K562 (cell line): ENCODE measurements around the gene RPAP2. TPM values are rescaled to one million over a fixed set of nuclear protein-coding genes. Genes with fewer than 3 reads are reported as not detected.

Source experiments
- ATAC-seq: fragments of 200-7000 bp; cut with Tn5 transposase; 3 replicates; pipeline ENCODE4 v1.9.1; 2020; ENCODE audit warnings: moderate library complexity
- BruUV-seq: library from RNA; stranded (reverse); fragments of 400-500 nt; replicated peaks from 2 replicates; lab custom pipeline; 2021; lab: Mats Ljungman, UMichigan
- CTCF ChIA-PET: fragments of 300-600 bp; formaldehyde crosslinking; extraction: SDS; loops from one replicate; lab custom pipeline; 2021; ENCODE audit warnings: low intra/inter-chr PET ratio; lab: Yijun Ruan, JAX
- POLR2A ChIA-PET: fragments of 300-600, 350-650 bp; sonication (Branson Sonifier 250); formaldehyde crosslinking; extraction: SDS; loops from one replicate; lab custom pipeline; 2021; ENCODE audit warnings: antibody characterized with exemption, inconsistent platforms; lab: Yijun Ruan, JAX
- DNase-seq, 4 experiments: peaks; one replicate each; pipeline versions ENCODE4 v3.0.0 to v3.0.0-alpha.2; 2011 to 2018; ENCODE audit warnings: low spot score in 3 of 4, mixed read lengths in 3 of 4; ENCODE audit errors: extremely low read depth in 1 of 4
- FAIRE-seq: peaks from 2 replicates; lab custom pipeline; 2011; peaks lifted over from hg19 to GRCh38; lab: Jason Lieb, UNC
- H2AFZ ChIP-seq: 2 replicates; pipeline ENCODE4 v1.6.0; 2011; ENCODE audit warnings: low read depth, low read length, control low read depth, inconsistent platforms
- H3K27ac ChIP-seq: fragments of 200-600 bp; 3 replicates; pipeline ENCODE4 v1.8.0; 2011; ENCODE audit warnings: low read depth, mild to moderate bottlenecking, control low read depth, inconsistent platforms, low read length, moderate library complexity, mixed read lengths; ENCODE audit errors: extremely low read depth
- H3K27me3 ChIP-seq, 2 experiments: fragments of 300-600 bp in 1 of 2; 2 replicates in 1 of 2; 3 replicates in 1 of 2; pipeline versions ENCODE4 v1.6.0 to v1.8.0; 2011; ENCODE audit warnings: inconsistent platforms in 2 of 2, low read length in 2 of 2, mild to moderate bottlenecking in 1 of 2, mixed read lengths in 1 of 2, moderate library complexity in 1 of 2; ENCODE audit not compliant: control insufficient read depth in 2 of 2, insufficient read depth in 2 of 2
- H3K36me3 ChIP-seq: fragments of 300-600 bp; 3 replicates; pipeline ENCODE4 v1.8.0; 2011; ENCODE audit warnings: mild to moderate bottlenecking, low read length, inconsistent platforms; ENCODE audit not compliant: control insufficient read depth, insufficient read depth
- H3K4me1 ChIP-seq, 2 experiments: fragments of 200-600 bp in 1 of 2; replicated peaks in 1 of 2; 2 replicates in 1 of 2; 3 replicates in 1 of 2; pipeline versions ENCODE4 v1.5.1 to v1.8.0; 2011; ENCODE audit warnings: inconsistent platforms in 2 of 2, low read length in 2 of 2, mild to moderate bottlenecking in 1 of 2, mixed read lengths in 1 of 2, moderate library complexity in 1 of 2; ENCODE audit not compliant: control insufficient read depth in 2 of 2, insufficient read depth in 2 of 2
- H3K4me2 ChIP-seq: 2 replicates; pipeline ENCODE4 v1.6.1; 2011; ENCODE audit warnings: low read length, control low read depth, inconsistent platforms, mixed read lengths; ENCODE audit not compliant: insufficient read depth
- H3K4me3 ChIP-seq: fragments of 200-600 bp; sonication (generic), shearing (Covaris generic); 2 replicates; pipeline ENCODE4 v1.5.1; 2016; ENCODE audit warnings: control low read depth, inconsistent platforms
- H3K79me2 ChIP-seq: fragments of 200-600 bp; 3 replicates; pipeline ENCODE4 v1.8.0; 2011; ENCODE audit warnings: low read length, inconsistent platforms; ENCODE audit not compliant: control insufficient read depth, insufficient read depth
- H3K9ac ChIP-seq, 2 experiments: 2 replicates each; pipeline versions ENCODE4 v1.6.0 to v1.6.1; 2011; ENCODE audit warnings: low read depth in 2 of 2, low read length in 2 of 2, control low read depth in 1 of 2, inconsistent platforms in 1 of 2, mild to moderate bottlenecking in 1 of 2, mixed read lengths in 1 of 2; ENCODE audit not compliant: insufficient read depth in 1 of 2
- H3K9me1 ChIP-seq: one replicate; pipeline ENCODE4 v1.6.0; 2011; ENCODE audit warnings: inconsistent platforms, mild to moderate bottlenecking, low read length, moderate library complexity; ENCODE audit not compliant: control insufficient read depth, insufficient read depth
- H3K9me3 ChIP-seq: replicated peaks from 2 replicates; pipeline ENCODE4 v1.5.1; 2011; ENCODE audit warnings: low read depth, low read length, inconsistent platforms; ENCODE audit not compliant: control insufficient read depth, insufficient read depth
- H4K20me1 ChIP-seq: replicated peaks from 2 replicates; pipeline ENCODE4 v1.6.1; 2011; ENCODE audit warnings: low read length, inconsistent platforms, mixed read lengths; ENCODE audit not compliant: control insufficient read depth, insufficient read depth
- ETV5 ChIP-seq: sonication (generic); formaldehyde crosslinking; IDR thresholded peaks from 2 replicates; pipeline ENCODE4 v1.4.0; 2020; ENCODE audit warnings: low read depth, mild to moderate bottlenecking, missing genetic modification reagents
- HNRNPK ChIP-seq: fragments of 200-400 bp; formaldehyde crosslinking; IDR thresholded peaks from one replicate; pipeline ENCODE4 v1.6.1; 2018; ENCODE audit warnings: mild to moderate bottlenecking, low read depth, low read length; ENCODE audit not compliant: poor library complexity, severe bottlenecking
- IRF2 ChIP-seq: sonication (generic); formaldehyde crosslinking; IDR thresholded peaks from 2 replicates; pipeline ENCODE4 v1.8.1; 2022; ENCODE audit warnings: mild to moderate bottlenecking, missing genetic modification reagents
- PPARD ChIP-seq: fragments of 250-450 bp; sonication (Bioruptor Pico); IDR thresholded peaks from 2 replicates; pipeline ENCODE4 v1.8.0; 2022; ENCODE audit warnings: inconsistent platforms, mild to moderate bottlenecking, moderate library complexity
- ZNF324 ChIP-seq: fragments of 250-450 bp; sonication (Bioruptor Pico); IDR thresholded peaks from 2 replicates; pipeline ENCODE4 v1.4.0; 2020; ENCODE audit warnings: mild to moderate bottlenecking
- WGBS: fragments of 100-300 bp; shearing (Covaris generic); methylation state at CpG from one replicate; pipeline ENCODE4 v1.1.6; 2016; ENCODE audit warnings: low coverage, mixed read lengths; ENCODE audit not compliant: insufficient coverage; ENCODE audit errors: missing lambda C conversion rate; 5-methylcytosine and 5-hydroxymethylcytosine counted together
- in situ Hi-C: fragments of 300-500 bp; cut with MboI; formaldehyde crosslinking; loops from 4 replicates; pipeline ENCODE4 v1.15.0; 2018; ENCODE audit warnings: inconsistent platforms, mixed read lengths
- intact Hi-C: fragments of 100-400 bp; cut with micrococcal nuclease; formaldehyde crosslinking; loops from 2 replicates; pipeline ENCODE4 v1.14.2; 2022
- polyA plus RNA-seq, 8 experiments: library from polyadenylated mRNA; depleted of rRNA in 4 of 8; stranded (reverse) in 5 of 8; unstranded in 3 of 8; fragments of >200 nt; fragmentation: Nextera tagmentation in 2 of 8; fragmentation: Illumina TruSeq in 1 of 8; extraction: Ambion mirVana in 2 of 8; extraction: Trizol in 1 of 8; gene quantifications; 2 replicates each; pipeline versions ENCODE4 v1.2.1 to v1.2.3, GENCODE V29; 2011 to 2014; ENCODE audit warnings: inconsistent platforms in 1 of 8, missing spikeins in 1 of 8
- total RNA-seq, 7 experiments: library from RNA; depleted of rRNA in 6 of 7; stranded (reverse); fragments of >200 nt in 6 of 7; fragmentation: Illumina TruSeq in 2 of 7; extraction: Trizol in 2 of 7; gene quantifications; 2 replicates each; pipeline versions ENCODE4 v1.2.1 to v1.2.3, GENCODE V29; 2011 to 2021; ENCODE audit warnings: low replicate concordance in 1 of 7
- TF ChIP-seq, protein P1 (sequence below): fragments of 450-650 bp; IDR thresholded peaks from 2 replicates; pipeline ENCODE4 v1.6.1; 2018; ENCODE audit not compliant: partially characterized antibody
- TF ChIP-seq, protein P2 (sequence below): sonication (generic); formaldehyde crosslinking; IDR thresholded peaks from 2 replicates; pipeline ENCODE4 v1.4.0; 2020; ENCODE audit warnings: mild to moderate bottlenecking, missing genetic modification reagents

The RPAP2 gene
- total and polyA plus RNA-seq, 9 of the 15 experiments (the other 6 are each of a cell fraction or from before 2014, with no cell fraction given), result 6.2 to 41.7 (median 28.7) TPM

DNA sequence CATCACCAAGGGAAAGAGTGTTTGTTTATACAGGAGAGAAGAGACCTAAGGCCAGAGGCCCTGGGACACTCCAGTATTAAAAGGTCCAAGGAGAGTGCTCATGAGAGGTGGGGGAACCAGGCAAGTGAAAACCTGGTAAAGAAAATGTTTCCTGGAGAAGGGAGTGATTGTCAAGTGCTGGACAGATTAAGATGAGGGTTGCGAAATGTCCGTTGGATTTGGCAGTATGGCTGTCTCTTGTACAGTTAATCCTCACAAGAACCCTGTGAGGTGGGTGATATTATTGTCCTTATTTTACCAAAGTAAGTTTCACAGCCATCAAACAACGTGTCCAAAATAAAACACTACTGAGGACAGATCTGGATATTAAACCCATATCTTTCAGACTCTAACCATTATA is 44.2 kb downstream of the RPAP2 start (continued):
- TF ChIP-seq, protein P1, sequence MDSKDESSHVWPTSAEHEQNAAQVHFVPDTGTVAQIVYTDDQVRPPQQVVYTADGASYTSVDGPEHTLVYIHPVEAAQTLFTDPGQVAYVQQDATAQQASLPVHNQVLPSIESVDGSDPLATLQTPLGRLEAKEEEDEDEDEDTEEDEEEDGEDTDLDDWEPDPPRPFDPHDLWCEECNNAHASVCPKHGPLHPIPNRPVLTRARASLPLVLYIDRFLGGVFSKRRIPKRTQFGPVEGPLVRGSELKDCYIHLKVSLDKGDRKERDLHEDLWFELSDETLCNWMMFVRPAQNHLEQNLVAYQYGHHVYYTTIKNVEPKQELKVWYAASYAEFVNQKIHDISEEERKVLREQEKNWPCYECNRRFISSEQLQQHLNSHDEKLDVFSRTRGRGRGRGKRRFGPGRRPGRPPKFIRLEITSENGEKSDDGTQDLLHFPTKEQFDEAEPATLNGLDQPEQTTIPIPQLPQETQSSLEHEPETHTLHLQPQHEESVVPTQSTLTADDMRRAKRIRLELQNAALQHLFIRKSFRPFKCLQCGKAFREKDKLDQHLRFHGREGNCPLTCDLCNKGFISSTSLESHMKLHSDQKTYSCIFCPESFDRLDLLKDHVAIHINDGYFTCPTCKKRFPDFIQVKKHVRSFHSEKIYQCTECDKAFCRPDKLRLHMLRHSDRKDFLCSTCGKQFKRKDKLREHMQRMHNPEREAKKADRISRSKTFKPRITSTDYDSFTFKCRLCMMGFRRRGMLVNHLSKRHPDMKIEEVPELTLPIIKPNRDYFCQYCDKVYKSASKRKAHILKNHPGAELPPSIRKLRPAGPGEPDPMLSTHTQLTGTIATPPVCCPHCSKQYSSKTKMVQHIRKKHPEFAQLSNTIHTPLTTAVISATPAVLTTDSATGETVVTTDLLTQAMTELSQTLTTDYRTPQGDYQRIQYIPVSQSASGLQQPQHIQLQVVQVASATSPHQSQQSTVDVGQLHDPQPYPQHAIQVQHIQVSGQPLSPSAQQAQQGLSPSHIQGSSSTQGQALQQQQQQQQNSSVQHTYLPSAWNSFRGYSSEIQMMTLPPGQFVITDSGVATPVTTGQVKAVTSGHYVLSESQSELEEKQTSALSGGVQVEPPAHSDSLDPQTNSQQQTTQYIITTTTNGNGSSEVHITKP, result no peak
- no peak for TF ChIP-seq PPARD (CRISPR knock-in tag)

DNA sequence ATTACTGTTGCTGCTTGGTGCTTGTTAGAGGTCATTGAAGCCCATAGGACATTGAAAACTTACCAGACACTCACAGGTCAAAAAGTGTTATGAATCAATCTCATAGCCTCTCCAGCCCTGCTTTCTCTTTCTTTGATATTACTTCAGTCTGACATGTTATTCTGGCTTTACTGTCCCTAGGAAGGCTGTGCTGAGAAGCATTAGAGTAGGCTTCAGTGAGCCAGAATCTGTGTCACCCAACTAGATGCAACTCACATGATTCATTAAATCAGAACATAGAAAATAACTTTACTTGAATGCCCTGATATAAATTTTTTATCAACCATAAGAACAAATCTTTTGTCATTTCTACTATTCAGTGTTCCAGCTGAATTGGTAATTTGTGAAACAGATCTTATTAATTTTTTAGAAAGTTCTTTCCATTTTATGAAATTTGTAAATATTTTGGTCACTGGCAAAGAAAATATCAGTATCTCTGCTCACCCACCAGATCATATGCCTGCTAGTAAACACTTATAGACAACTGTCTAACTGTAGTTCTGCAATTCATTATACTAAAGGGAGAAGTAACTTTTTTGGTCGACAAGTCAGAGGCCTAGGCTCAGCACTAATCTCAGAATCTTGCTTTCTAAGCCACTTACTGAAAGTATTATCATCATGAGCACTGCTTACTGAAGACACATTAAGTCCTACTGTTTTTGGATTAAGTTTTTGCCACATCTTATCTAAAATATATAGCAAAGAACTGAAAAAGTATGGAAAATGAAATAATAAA is 48.2 kb downstream of the RPAP2 start:
- no peak overlapping the region for H2AFZ ChIP-seq
- BruUV-seq, result no TSS peak
- no peaks in the 10 kb centered on the region for H3K27me3 ChIP-seq
- WGBS, result 15% methylated on average over 1 of the region's 1 CpG
- POLR2A ChIA-PET, result no interaction called here
- H3K4me2 ChIP-seq, result no peak overlapping the region
- H3K9ac ChIP-seq, result no peak overlapping the region
- ATAC-seq (no peak), DNase-seq (no peak), FAIRE-seq (no peak)
- CTCF ChIA-PET, result no interaction called here
- H3K36me3 ChIP-seq, result peaks cover 32% of the 10 kb centered on the region; the same call in 2 of the 3 replicates
- H3K79me2 ChIP-seq, result no peaks in the 10 kb centered on the region
- H3K4me3 ChIP-seq, result no peak overlapping the region
- intact Hi-C loops (no loop called here), in situ Hi-C loops (no loop called here)
- H3K4me1 ChIP-seq, result no peaks in the 10 kb centered on the region
- no peaks in the 10 kb centered on the region for H3K9me1 ChIP-seq
- no peak for TF ChIP-seq IRF2 (CRISPR knock-in tag)
- no peak for TF ChIP-seq HNRNPK
- TF ChIP-seq, protein P2, sequence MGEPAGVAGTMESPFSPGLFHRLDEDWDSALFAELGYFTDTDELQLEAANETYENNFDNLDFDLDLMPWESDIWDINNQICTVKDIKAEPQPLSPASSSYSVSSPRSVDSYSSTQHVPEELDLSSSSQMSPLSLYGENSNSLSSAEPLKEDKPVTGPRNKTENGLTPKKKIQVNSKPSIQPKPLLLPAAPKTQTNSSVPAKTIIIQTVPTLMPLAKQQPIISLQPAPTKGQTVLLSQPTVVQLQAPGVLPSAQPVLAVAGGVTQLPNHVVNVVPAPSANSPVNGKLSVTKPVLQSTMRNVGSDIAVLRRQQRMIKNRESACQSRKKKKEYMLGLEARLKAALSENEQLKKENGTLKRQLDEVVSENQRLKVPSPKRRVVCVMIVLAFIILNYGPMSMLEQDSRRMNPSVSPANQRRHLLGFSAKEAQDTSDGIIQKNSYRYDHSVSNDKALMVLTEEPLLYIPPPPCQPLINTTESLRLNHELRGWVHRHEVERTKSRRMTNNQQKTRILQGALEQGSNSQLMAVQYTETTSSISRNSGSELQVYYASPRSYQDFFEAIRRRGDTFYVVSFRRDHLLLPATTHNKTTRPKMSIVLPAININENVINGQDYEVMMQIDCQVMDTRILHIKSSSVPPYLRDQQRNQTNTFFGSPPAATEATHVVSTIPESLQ (CRISPR knock-in tag), result no peak
- TF ChIP-seq ETV5 (CRISPR knock-in tag), result no peak
- no peak for TF ChIP-seq ZNF324 (CRISPR knock-in tag)
- H3K9me3 ChIP-seq, result no peaks in the 10 kb centered on the region
- no peak overlapping the region for H3K27ac ChIP-seq
- H4K20me1 ChIP-seq, result no peaks in the 10 kb centered on the region
